Subcutaneous adipose tissue (tissue), 4 donors: Measurements from ENCODE around the gene TRMT11. TPM values are rescaled to one million over a fixed set of nuclear protein-coding genes. Genes with fewer than 3 reads are reported as not detected.

ENCODE experiments used
- total RNA-seq, 4 donors: library from RNA; depleted of rRNA; stranded (reverse); fragments of >200 nt; gene quantifications; one replicate each; pipeline ENCODE4 v1.1.0, GENCODE V29; 2016
- TF ChIP-seq, protein P1 (sequence below): fragments of 450-650 bp; IDR thresholded peaks from one replicate; pipeline ENCODE4 v1.5.1; 2016; ENCODE audit warnings: low read depth, mild to moderate bottlenecking, control low read depth, antibody characterized with exemption, moderate library complexity

TRMT11 gene
- total RNA-seq, 4 donors from 2014 or later: 16.1 to 27.6 (median 16.4) TPM

GRCh38 chr6:125944434-125944816 lies 41.9 kb upstream of the TRMT11 start:
- TF ChIP-seq, protein P1, sequence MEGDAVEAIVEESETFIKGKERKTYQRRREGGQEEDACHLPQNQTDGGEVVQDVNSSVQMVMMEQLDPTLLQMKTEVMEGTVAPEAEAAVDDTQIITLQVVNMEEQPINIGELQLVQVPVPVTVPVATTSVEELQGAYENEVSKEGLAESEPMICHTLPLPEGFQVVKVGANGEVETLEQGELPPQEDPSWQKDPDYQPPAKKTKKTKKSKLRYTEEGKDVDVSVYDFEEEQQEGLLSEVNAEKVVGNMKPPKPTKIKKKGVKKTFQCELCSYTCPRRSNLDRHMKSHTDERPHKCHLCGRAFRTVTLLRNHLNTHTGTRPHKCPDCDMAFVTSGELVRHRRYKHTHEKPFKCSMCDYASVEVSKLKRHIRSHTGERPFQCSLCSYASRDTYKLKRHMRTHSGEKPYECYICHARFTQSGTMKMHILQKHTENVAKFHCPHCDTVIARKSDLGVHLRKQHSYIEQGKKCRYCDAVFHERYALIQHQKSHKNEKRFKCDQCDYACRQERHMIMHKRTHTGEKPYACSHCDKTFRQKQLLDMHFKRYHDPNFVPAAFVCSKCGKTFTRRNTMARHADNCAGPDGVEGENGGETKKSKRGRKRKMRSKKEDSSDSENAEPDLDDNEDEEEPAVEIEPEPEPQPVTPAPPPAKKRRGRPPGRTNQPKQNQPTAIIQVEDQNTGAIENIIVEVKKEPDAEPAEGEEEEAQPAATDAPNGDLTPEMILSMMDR: no peak

GRCh38 chr6:125944896-125945295 lies 41.4 kb upstream of the TRMT11 start:
- TF ChIP-seq, protein P1: no peak

DNA sequence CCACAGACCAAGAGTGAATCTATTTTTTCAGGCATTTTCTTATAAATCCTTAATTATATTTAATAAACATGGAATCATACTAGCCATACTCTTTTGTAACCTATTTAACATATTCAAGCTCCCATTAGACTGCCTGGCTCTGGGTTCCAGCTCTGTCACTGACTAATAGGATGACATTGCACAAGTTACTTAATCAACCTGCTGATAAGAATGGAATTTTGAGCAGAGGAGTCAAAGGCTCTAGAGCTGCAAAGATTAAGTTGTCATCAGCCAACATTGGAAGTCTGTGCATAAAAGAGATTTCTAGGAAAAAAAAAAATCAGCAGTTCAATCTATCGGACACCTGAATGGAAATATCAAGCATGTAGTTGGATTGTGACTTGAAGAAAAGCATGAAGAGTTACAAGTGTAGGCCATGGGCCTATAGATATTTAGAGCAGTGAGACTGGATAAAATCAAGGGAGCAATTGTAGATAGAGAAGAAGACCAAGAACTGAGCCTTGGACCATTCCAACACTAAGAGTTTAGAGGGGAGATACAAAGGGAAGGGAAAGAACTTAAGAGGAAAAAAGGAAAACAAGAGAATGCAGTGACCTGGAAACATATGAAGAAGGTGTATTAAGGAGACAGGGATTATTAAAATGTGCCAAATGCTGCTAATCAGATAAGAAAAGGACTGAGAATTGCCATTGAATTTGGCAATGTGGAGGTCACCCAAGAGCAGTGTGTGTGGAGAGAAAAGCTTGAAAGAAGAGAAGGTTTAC lies 40.8 kb upstream of the TRMT11 start:
- TF ChIP-seq, protein P1: no peak

DNA sequence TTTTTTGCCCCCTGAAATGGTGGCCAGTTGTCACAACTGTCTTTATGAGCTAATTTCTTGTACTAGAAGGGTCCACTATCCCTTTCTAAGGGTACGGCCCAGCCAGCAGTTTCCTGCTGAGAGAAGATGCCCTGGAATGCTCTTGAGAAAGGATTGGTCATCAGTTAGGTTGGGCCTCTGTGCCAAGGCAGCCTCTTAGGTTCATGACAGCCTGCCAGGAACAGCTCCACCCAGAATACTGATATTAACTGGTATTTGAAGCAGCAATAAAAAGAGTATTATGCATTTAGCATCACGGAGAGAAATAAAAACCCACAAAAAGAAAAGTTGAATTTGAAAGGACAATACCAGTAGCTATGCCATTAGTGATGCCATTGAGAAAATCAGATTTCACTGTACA lies 38.7 kb upstream of the TRMT11 start:
- TF ChIP-seq, protein P1: no peak

DNA sequence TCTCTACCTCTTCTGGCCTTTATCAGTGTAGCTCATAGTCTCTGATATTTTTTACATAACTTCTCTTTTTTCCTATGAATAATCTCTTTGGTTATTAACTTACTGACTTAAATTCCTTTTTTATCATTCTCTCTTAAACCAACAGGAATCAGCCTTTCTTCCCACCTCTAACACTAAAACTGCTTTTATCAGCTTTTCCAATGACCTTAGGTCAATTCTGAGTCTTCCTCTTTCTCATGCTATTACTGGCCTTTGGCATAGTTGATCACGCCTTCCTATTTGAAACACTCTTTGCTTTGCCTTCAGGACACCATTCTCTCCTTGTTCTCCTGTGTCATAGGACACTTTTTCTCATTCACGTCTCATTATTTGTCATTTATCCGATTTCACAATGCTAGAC lies 37.9 kb upstream of the TRMT11 start:
- TF ChIP-seq, protein P1: no peak

DNA sequence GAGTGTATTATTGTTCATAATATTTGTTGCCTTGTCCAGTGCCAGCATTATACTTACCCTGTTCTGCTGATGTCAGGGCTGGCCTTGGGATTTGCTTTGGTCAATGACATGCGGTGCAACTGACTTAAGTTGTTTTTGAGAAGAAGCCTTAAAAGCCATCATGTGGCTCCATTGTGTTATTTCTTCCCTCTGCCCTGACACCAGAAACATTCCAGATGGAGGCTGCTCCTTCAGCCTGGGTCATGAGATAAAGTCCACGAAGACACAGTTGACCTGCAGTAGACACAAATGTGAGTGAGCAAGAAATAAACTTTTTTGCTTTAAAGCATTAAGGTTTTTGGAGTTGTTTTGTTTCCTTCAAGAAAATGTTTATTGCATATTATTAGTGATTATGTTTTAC lies 37.3 kb upstream of the TRMT11 start:
- TF ChIP-seq, protein P1: no peak

DNA sequence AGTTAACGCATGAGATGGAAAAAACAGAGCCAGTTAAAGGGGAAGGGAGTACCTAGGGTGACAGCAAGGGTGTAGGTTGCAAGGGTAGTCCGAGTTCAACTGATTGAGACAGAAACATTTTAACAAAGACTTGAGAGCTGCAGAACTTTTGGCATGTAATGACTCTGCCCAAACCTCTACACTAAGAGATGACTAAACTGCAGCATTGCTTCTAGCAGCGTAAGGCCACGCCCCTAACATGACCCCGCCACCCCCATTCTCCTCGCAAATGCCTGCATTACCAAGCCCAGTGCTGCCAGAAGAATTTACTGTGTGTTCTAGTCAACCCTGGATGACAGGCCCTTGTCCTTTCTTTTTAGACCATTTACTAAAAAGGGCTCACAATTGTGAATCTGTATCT lies 36.0 kb upstream of the TRMT11 start:
- TF ChIP-seq, protein P1: no peak
